COLO668 (cell line): Measurements from ENCODE around the gene ADAMTS10.
"Not testable (repeated sequence)": the region's sequence is repeated elsewhere in the genome, so short reads cannot be mapped to it uniquely, and the experiment has no call there.

Source experiments
- DNase-seq: peaks from one replicate; lab custom pipeline; 2025; ENCODE audit not compliant: unreplicated experiment; lab: John Stamatoyannopoulos, UW

Gene ADAMTS10

DNA sequence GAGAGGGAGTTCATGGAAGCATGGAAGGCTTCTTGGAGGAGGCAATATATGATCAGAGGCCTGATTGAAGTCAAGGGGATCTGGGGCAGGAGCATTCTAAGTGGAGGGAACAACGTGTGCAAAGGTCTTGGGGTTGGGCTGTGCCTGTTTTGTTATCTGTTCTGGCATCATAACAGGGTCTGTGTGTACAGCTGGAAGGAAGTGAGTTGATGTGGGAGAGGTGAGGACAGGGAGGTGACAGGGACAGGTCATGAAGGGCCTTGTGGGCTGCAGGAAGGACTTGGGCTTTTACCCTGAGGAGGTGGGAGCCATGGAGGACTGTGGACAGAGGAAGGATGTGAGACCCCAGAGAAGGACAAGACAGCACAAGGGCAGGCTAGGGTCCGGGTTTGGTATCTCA, 18.7 kb upstream of the ADAMTS10 start:
- no peak for DNase-seq

DNA sequence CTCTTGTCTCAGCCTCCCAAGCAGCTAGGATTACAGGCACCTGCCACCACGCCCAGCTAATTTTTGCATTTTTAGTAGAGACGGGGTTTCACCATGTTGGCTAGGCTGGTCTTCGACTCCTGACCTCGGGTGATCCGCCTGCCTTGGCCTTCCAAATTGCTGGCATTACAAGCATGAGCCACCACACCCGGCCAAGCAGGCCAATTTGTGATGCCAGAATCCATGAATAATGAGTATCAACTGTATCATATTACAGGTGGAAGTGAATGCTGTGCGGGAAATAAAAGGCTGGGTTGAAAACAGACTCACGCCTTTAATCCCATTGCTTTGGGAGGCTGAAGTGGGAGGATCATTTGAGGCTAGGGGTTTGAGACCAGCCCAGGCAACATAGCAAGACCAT, 16.3 kb upstream of the ADAMTS10 start:
- DNase-seq, result no peak

GRCh38 chr19:8622886-8623285, 12.4 kb upstream of the ADAMTS10 start:
- not testable (repeated sequence) for DNase-seq

- no peak for DNase-seq
These were observed 8.2 kb upstream of the ADAMTS10 start for GRCh38 chr19:8618751-8619150.

DNA sequence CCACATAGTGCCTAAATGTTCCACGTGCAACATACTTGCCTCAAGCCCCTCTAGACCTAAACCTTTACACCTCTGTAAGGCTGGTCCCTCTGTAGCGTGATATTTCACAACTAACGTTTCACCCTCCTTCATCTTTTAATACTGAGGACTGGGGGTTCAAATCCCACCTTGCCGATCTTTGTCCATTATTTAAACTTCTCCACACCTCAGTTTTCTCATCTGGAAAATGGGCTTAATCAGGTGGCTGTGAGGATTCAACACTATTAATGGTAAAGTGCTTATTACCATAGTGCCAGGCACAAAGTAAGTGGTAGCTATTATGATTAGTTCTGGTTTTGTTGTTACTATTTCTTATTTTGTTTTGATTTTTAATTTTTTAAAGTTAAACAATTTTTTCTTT, 7.5 kb upstream of the ADAMTS10 start:
- DNase-seq, result no peak

DNA sequence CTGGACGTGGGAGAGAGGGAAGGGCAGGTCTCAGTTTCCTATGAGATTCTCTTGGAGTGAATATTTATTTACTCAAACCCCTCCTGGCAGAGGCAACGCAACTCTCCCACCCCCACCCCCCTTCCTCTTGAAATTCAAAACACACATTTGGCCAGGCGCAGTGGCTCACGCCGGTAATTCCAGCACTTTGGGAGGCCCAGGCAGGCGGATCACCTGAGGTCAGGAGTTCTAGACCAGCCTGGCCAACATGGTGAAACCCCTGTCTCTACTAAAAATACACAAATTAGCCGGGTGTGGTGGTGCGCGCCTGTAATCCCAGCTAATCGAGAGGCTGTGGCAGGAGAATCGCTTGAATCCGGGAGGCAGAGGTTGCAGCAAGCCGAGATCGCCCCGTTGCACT, 6.8 kb upstream of the ADAMTS10 start:
- not testable (repeated sequence) for DNase-seq

DNA sequence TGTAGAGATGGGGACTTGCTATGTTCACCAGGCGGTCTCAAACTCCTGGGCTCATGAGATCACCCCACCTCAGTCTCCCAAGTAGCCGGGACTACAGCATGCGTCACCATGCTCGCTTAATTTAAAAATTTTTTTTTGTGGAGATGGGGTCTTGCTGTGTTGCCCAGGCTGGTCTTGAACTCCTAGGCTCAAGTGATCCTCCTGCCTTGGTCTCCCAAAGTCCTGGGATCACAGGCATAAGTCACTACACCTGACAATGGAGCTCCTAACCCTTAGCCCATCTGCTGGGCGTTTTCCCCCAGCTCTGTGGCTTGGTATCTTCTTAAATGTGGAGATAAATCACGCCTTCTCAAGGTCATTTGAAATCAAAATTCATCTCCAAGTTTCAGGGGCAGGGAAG, 6.3 kb upstream of the ADAMTS10 start:
- no peak for DNase-seq

- DNase-seq, result peak; percentile 21
These were observed 5.5 kb upstream of the ADAMTS10 start for GRCh38 chr19:8615813-8616596.

- DNase-seq, result no peak
These were observed 4.5 kb upstream of the ADAMTS10 start for GRCh38 chr19:8615024-8615423.

- no peak for DNase-seq
These were observed 3.9 kb upstream of the ADAMTS10 start for GRCh38 chr19:8614455-8614854.

DNA sequence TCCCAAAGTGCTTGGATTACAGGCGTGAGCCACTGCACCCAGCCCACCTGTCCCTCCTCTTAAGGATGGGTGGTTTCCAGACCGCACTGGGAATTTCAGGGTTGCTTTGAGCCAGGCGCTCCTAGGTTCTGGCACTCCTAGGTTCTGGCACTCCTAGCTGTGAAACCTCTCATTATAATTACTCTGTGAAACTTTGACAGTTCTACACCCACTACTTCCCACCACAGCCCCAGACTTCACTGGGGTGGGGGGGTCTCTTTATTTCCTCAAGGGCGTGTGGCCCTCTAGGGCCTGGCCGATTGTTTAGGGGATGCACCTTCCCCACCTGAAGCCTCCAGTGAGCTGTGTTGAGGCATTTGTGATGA, 2.3 kb upstream of the ADAMTS10 start:
- DNase-seq, result no peak

- DNase-seq, result no peak
These were observed 1.6 kb upstream of the ADAMTS10 start for GRCh38 chr19:8611877-8612806.

DNA sequence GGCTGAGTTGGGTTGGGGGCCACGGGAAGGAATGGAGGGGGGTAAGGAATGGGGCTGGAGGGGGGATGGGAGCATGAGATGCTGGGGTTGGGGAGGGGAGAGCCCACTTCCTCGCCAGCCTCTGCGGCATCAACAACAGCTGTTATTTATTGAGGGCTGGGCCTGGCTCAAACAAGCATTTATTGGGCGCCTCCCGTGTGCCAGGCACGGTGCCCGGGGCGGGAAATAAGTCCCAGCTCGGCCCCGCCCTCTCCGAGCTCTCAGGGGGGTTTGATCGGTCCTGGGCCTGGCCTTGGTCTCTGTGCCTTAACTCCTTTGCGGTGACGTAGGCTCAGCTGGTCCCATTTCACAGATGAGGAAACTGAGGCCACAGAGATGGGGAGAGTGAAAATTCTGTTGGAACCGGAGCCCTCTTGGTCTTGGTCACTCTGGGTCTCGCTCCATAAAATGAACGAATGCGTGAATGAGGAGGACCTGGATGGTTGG, 919 bp upstream of the ADAMTS10 start:
- DNase-seq, result no peak

DNA sequence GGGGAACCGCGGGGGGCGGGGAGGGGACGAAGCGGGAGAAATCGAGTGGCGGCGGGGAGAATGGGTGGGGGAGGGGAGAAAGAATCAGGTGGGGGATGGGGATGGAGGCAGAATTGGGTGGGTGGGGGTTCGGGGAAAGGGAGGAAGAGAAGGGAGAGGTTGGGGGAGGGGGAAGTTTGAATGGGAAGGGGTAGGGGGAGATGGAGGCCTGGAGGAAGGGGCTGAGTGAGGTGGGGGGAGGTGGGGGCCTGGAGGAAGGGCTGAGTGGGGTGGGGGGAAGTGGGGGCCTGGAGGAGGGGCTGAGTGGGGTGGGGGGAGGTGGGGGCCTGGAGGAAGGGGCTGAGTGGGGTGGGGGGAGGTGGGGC, 403 bp upstream of the ADAMTS10 start:
- DNase-seq, result no peak

- no peak for DNase-seq
These were observed 1.1 kb downstream of the ADAMTS10 start for GRCh38 chr19:8609279-8610040.

DNA sequence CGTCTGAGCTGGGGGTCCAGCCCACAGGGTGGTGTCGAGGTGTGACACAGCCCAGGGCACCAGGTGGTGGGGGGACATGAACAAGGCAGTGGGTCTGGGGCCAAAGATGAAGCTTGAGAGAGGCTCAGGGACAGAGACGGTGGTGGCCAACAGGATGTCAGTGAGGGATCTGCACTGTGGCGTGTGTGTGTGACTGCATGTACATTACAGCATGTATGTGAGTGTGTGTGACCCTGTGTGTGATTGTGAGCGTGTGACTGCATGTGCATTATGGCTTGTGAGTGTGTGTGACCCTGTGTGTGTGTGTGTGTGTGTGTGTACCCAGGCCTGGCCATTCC, 1.6 kb downstream of the ADAMTS10 start:
- DNase-seq, result no peak

- no peak for DNase-seq
These were observed 3.1 kb downstream of the ADAMTS10 start for GRCh38 chr19:8607386-8607785.

- no peak for DNase-seq
These were observed 5.0 kb downstream of the ADAMTS10 start for GRCh38 chr19:8605514-8605913.

GRCh38 chr19:8601796-8602195, 8.7 kb downstream of the ADAMTS10 start:
- DNase-seq, result no peak

DNA sequence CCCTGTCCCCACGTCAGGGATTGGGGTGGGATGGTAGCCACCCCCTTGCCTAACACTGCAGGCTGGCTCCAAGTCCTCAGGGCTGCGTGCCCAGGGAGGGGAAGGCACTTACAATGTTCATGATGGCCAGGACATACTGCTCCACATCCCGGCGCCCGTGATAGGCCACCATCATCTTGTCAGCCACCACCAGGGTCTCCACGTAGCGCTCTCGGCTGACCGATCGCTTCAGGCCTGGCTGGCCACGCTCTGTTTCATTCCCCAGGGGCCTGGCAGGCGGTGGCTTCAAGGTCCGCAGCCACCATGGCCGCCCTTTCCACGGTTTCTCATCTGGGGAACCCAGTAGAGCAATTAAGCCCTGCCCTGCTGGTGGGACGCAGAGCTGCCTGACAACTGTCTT, 9.7 kb downstream of the ADAMTS10 start:
- no peak for DNase-seq

GRCh38 chr19:8600064-8600463, 10.5 kb downstream of the ADAMTS10 start:
- no peak for DNase-seq

GRCh38 chr19:8596168-8596567, 14.3 kb downstream of the ADAMTS10 start:
- no peak for DNase-seq
